HepG2 (cell line): ENCODE measurements around the gene ARTN. TPM values are rescaled to one million over a fixed set of nuclear protein-coding genes. Genes with fewer than 3 reads are reported as not detected.

Source experiments
- AGO1 ChIP-seq: fragments of 200-400 bp; formaldehyde crosslinking; IDR thresholded peaks from 2 replicates; pipeline ENCODE4 v1.6.1; 2017; ENCODE audit warnings: mild to moderate bottlenecking, low read depth, low read length, moderate library complexity; ENCODE audit not compliant: poor library complexity, severe bottlenecking
- ASH2L ChIP-seq: fragments of 300-600, 200-600 bp; sonication (generic); IDR thresholded peaks from 2 replicates; pipeline ENCODE4 v1.7.0; 2017; ENCODE audit warnings: low read depth, mild to moderate bottlenecking, moderate library complexity, mixed read lengths, low read length; ENCODE audit not compliant: insufficient read length
- CHD2 ChIP-seq: IDR thresholded peaks from 2 replicates; pipeline ENCODE4 v1.6.1; 2011; ENCODE audit warnings: low read depth, low read length, improper control_type of control experiment
- DR1 ChIP-seq: sonication (generic); formaldehyde crosslinking; IDR thresholded peaks from 2 replicates; pipeline ENCODE4 v1.8.0; 2021; ENCODE audit warnings: mild to moderate bottlenecking, missing genetic modification reagents, inconsistent platforms
- HMGA1 ChIP-seq: sonication (generic); formaldehyde crosslinking; conservative IDR thresholded peaks from 2 replicates; pipeline ENCODE4 v1.4.0; 2020; ENCODE audit warnings: missing genetic modification reagents
- MED13 ChIP-seq: sonication (generic); formaldehyde crosslinking; IDR thresholded peaks from 2 replicates; pipeline ENCODE4 v1.5.0; 2020; ENCODE audit warnings: missing genetic modification reagents
- MXD4 ChIP-seq: IDR thresholded peaks from 2 replicates; pipeline ENCODE4 v1.6.1; 2016; ENCODE audit warnings: mild to moderate bottlenecking, missing biosample characterization, missing genetic modification reagents
- NR2F1 ChIP-seq, 2 experiments: fragments of 450-650 bp in 1 of 2; formaldehyde crosslinking in 1 of 2; IDR thresholded peaks; 2 replicates each; pipeline versions ENCODE4 v1.5.0 to v1.6.1; 2016 to 2020; ENCODE audit warnings: mild to moderate bottlenecking in 1 of 2, missing compliant biosample characterization in 1 of 2, missing genetic modification reagents in 1 of 2, moderate library complexity in 1 of 2
- PHF21A ChIP-seq: sonication (generic); formaldehyde crosslinking; IDR thresholded peaks from 2 replicates; pipeline ENCODE4 v1.5.0; 2020; ENCODE audit warnings: mild to moderate bottlenecking, missing genetic modification reagents
- SAFB2 ChIP-seq: sonication (generic); formaldehyde crosslinking; IDR thresholded peaks from 2 replicates; pipeline ENCODE4 v1.5.1; 2020; ENCODE audit warnings: missing genetic modification reagents, low read depth, mild to moderate bottlenecking, borderline replicate concordance
- SP140L ChIP-seq: sonication (generic); formaldehyde crosslinking; IDR thresholded peaks from 2 replicates; pipeline ENCODE4 v1.4.0; 2020; ENCODE audit warnings: missing genetic modification reagents, borderline replicate concordance
- ZNF225 ChIP-seq: sonication (generic); formaldehyde crosslinking; IDR thresholded peaks from 2 replicates; pipeline ENCODE4 v1.4.0; 2020; ENCODE audit warnings: mild to moderate bottlenecking, missing genetic modification reagents
- ZNF431 ChIP-seq: sonication (generic); formaldehyde crosslinking; IDR thresholded peaks from 2 replicates; pipeline ENCODE4 v1.9.0; 2022; ENCODE audit warnings: missing genetic modification reagents, low read depth, mild to moderate bottlenecking, borderline replicate concordance
- ZNF749 ChIP-seq: sonication (generic); formaldehyde crosslinking; IDR thresholded peaks from 2 replicates; pipeline ENCODE4 v1.8.0; 2022; ENCODE audit warnings: mild to moderate bottlenecking, missing genetic modification reagents, moderate library complexity, borderline replicate concordance
- ZNF772 ChIP-seq: sonication (generic); formaldehyde crosslinking; IDR thresholded peaks from 2 replicates; pipeline ENCODE4 v1.5.0; 2020; ENCODE audit warnings: mild to moderate bottlenecking, missing genetic modification reagents
- ZSCAN25 ChIP-seq: sonication (generic); formaldehyde crosslinking; IDR thresholded peaks from 2 replicates; pipeline ENCODE4 v1.8.0; 2022; ENCODE audit warnings: mild to moderate bottlenecking, missing genetic modification reagents
- polyA plus RNA-seq, 8 experiments: library from polyadenylated mRNA; depleted of rRNA in 3 of 8; stranded (reverse) in 7 of 8; unstranded in 1 of 8; fragments of >200 nt; fragmentation: Illumina TruSeq in 4 of 8; extraction: Trizol in 4 of 8; gene quantifications; 2 replicates each; pipeline versions ENCODE4 v1.2.1 to v1.2.3, GENCODE V29; 2011 to 2016; ENCODE audit warnings: low read depth in 4 of 8, missing spikeins in 1 of 8, mixed read lengths in 1 of 8; ENCODE audit not compliant: insufficient read depth in 1 of 8
- total RNA-seq, 5 experiments: library from RNA; depleted of rRNA; stranded (reverse); fragments of >200 nt; fragmentation: Illumina TruSeq; extraction: Trizol; gene quantifications; 2 replicates each; pipeline ENCODE4 v1.2.3, GENCODE V29; 2016; ENCODE audit warnings: low read depth in 1 of 5
- TF ChIP-seq, protein P1 (sequence below): sonication (generic); formaldehyde crosslinking; IDR thresholded peaks from 2 replicates; pipeline ENCODE4 v1.4.0; 2020; ENCODE audit warnings: missing genetic modification reagents, borderline replicate concordance
- TF ChIP-seq, protein P2 (sequence below), 2 experiments: sonication (generic) in 1 of 2; formaldehyde crosslinking in 1 of 2; IDR thresholded peaks; 2 replicates each; pipeline versions ENCODE4 v1.5.1 to v1.6.1; 2011 to 2020; ENCODE audit warnings: borderline replicate concordance in 1 of 2, low read depth in 1 of 2, low read length in 1 of 2, mild to moderate bottlenecking in 1 of 2, missing genetic modification reagents in 1 of 2, moderate library complexity in 1 of 2
- TF ChIP-seq, protein P3 (sequence below), 2 experiments: fragments of 450-650 bp in 1 of 2; sonication (generic) in 1 of 2; formaldehyde crosslinking; IDR thresholded peaks; 2 replicates each; pipeline versions ENCODE4 v1.5.0 to v1.8.0; 2020 to 2022; ENCODE audit warnings: mild to moderate bottlenecking in 1 of 2, missing genetic modification reagents in 1 of 2

ARTN gene
- total and polyA plus RNA-seq, 2 of the 13 experiments (the other 11 are each of a cell fraction or from before 2014, with no cell fraction given): 0.11 to 0.62 TPM

DNA sequence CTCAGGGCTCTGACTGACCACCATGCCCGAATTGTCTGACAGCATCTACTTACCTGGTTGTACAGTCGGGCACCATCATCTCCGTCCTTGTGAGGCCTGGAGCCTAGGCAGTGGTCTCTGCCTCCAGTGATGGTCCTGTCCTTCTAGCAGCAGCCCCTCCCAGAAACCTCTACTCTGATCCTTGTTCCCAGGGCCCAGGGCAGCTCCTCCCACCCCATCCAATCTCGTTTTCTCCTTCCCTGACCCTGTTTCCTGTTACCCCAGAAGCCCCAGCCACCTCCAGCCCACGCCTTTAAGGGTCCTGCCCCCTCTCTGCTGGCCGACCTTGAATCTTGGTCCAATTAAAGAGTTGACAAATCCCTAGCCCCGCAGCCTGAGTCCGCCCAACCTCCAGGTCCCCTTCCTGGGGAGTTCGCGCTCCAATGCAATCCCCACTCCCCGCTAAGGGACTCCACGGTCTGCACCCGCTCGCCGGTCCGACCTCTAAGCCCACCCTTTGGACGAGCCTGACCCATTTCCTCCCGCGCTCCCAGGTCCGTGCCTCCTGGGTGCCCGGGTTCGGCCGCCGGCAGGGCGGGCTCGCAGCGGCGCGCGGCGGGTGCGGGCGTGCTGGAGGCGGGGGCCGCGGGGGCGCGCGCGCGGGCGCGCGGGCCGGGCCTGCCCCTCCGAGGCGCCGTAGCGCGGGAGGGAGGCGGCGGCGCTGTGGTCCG is 45.1 kb downstream of the ARTN start, which contains the start of gene B4GALT2 (continued):
- TF ChIP-seq, protein P1, sequence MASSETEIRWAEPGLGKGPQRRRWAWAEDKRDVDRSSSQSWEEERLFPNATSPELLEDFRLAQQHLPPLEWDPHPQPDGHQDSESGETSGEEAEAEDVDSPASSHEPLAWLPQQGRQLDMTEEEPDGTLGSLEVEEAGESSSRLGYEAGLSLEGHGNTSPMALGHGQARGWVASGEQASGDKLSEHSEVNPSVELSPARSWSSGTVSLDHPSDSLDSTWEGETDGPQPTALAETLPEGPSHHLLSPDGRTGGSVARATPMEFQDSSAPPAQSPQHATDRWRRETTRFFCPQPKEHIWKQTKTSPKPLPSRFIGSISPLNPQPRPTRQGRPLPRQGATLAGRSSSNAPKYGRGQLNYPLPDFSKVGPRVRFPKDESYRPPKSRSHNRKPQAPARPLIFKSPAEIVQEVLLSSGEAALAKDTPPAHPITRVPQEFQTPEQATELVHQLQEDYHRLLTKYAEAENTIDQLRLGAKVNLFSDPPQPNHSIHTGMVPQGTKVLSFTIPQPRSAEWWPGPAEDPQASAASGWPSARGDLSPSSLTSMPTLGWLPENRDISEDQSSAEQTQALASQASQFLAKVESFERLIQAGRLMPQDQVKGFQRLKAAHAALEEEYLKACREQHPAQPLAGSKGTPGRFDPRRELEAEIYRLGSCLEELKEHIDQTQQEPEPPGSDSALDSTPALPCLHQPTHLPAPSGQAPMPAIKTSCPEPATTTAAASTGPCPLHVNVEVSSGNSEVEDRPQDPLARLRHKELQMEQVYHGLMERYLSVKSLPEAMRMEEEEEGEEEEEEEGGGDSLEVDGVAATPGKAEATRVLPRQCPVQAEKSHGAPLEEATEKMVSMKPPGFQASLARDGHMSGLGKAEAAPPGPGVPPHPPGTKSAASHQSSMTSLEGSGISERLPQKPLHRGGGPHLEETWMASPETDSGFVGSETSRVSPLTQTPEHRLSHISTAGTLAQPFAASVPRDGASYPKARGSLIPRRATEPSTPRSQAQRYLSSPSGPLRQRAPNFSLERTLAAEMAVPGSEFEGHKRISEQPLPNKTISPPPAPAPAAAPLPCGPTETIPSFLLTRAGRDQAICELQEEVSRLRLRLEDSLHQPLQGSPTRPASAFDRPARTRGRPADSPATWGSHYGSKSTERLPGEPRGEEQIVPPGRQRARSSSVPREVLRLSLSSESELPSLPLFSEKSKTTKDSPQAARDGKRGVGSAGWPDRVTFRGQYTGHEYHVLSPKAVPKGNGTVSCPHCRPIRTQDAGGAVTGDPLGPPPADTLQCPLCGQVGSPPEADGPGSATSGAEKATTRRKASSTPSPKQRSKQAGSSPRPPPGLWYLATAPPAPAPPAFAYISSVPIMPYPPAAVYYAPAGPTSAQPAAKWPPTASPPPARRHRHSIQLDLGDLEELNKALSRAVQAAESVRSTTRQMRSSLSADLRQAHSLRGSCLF (CRISPR knock-in tag): no peak
- TF ChIP-seq SAFB2 (0 out of 2 replicates have a peak, but pooled peaks have one; percentile 47), DR1 (CRISPR knock-in tag) (peak; percentile 27; the same call in 1 of the 2 replicates), MXD4 (no peak), ZNF772 (CRISPR knock-in tag) (no peak), ZNF431 (CRISPR knock-in tag) (0 out of 2 replicates have a peak, but pooled peaks have one; percentile 2), HMGA1 (CRISPR knock-in tag) (no peak), ZNF749 (CRISPR knock-in tag) (no peak), SP140L (CRISPR knock-in tag) (no peak), ASH2L (peak; percentile 37), MED13 (CRISPR knock-in tag) (peak; percentile 44; the same call in 1 of the 2 replicates), ZNF225 (CRISPR knock-in tag) (no peak), ZSCAN25 (CRISPR knock-in tag) (0 out of 2 replicates have a peak, but pooled peaks have one; percentile 3), NR2F1 (CRISPR knock-in tag; IDR thresholded peaks at IDR 0.05) (no peak), CHD2 (no peak), AGO1 (peak; percentile 80), PHF21A (CRISPR knock-in tag) (peak; percentile 35; the same call in 1 of the 2 replicates)
- TF ChIP-seq, protein P2, sequence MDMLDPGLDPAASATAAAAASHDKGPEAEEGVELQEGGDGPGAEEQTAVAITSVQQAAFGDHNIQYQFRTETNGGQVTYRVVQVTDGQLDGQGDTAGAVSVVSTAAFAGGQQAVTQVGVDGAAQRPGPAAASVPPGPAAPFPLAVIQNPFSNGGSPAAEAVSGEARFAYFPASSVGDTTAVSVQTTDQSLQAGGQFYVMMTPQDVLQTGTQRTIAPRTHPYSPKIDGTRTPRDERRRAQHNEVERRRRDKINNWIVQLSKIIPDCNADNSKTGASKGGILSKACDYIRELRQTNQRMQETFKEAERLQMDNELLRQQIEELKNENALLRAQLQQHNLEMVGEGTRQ (IDR thresholded peaks at IDR 0.05; ENCODE audit: low read depth, low read length): no peak
- TF ChIP-seq, protein P2 (CRISPR knock-in tag; IDR thresholded peaks at IDR 0.05; ENCODE audit: borderline replicate concordance): no peak
- TF ChIP-seq, protein P3, sequence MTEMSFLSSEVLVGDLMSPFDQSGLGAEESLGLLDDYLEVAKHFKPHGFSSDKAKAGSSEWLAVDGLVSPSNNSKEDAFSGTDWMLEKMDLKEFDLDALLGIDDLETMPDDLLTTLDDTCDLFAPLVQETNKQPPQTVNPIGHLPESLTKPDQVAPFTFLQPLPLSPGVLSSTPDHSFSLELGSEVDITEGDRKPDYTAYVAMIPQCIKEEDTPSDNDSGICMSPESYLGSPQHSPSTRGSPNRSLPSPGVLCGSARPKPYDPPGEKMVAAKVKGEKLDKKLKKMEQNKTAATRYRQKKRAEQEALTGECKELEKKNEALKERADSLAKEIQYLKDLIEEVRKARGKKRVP (CRISPR knock-in tag; IDR thresholded peaks at IDR 0.05): no peak
